ENCODE results near the gene OPN3.

OPN3 gene

DNA sequence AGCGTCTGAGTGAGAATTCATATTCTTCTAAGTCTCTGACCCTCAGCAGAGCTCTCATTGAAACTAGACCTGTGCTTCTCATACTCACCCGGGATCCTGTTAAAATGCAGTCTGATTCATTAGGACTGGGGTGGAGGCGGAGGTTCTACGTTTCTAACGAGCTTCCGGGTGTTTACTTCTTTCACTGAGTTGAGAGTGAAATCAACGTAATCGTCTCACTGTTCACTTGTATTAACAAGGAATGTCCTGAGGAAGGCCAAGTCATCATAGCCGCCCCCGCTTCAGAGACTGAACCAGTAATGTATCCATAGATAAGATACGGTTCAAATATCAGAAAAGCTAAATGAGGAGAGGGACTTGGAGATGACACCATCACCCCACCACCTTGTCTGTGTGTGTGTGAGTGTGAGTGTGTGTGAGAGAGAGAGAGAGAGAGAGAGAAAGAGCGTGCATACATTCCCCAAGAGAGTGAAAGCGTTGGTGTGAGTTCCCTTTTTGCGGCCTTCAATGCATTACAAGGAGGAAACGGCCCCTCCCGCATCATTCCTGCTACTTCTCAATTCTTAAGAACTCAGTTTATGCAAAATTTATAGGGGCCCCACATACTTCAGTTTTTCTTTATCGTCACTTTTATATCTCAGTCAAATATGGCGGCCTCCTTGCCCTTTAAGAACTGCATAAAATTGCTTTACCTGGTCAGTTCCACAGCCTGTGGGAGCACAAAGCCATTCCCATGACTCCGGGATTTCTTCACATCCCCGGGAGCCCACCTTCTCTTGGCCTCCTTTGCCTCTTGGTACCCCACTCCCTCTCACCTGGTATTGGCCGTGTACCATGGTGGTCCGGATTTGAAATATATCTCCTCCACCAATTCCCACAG lies 88.2 kb downstream of the OPN3 start:
- Histone ChIP-seq H3K4me1 (no peaks in the 10 kb centered on the region), H3K36me3 (no peaks in the 10 kb centered on the region), H3K27me3 (no peaks in the 10 kb centered on the region; the same call in 1 of the 2 replicates), H3K9me3 (no peaks in the 10 kb centered on the region), H3K4me3 (ENCODE audit: low read depth, low read length) (no peak overlapping the region)
- no peak for DNase-seq
- TF ChIP-seq, protein P1, sequence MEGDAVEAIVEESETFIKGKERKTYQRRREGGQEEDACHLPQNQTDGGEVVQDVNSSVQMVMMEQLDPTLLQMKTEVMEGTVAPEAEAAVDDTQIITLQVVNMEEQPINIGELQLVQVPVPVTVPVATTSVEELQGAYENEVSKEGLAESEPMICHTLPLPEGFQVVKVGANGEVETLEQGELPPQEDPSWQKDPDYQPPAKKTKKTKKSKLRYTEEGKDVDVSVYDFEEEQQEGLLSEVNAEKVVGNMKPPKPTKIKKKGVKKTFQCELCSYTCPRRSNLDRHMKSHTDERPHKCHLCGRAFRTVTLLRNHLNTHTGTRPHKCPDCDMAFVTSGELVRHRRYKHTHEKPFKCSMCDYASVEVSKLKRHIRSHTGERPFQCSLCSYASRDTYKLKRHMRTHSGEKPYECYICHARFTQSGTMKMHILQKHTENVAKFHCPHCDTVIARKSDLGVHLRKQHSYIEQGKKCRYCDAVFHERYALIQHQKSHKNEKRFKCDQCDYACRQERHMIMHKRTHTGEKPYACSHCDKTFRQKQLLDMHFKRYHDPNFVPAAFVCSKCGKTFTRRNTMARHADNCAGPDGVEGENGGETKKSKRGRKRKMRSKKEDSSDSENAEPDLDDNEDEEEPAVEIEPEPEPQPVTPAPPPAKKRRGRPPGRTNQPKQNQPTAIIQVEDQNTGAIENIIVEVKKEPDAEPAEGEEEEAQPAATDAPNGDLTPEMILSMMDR (IDR thresholded peaks at IDR 0.05; ENCODE audit: low read depth, low read length): no peak

DNA sequence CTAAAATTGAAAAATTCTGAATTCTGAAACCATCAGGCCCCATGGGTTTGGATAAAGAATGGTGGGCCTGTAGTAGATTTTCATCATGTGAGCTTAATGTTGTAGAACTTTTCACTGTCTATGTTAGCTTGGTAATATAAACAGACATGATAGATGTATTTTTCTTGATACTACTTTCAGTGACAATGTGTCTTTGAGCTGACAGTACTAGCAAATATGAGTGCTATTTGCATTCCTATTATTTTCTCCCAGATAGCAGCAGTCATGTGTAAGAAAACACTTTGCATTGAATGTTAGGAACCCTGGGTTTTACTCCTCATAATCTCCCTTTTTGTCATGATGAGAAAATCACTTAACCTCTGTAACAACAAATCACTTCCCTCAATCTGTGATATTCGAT lies 89.9 kb downstream of the OPN3 start:
- TF ChIP-seq, protein P1 (IDR thresholded peaks at IDR 0.05; ENCODE audit: low read depth, low read length): no peak
- no peak overlapping the region for H3K4me3 ChIP-seq (ENCODE audit: low read depth, low read length)
- peaks cover 5% of the 10 kb centered on the region; the same call in 1 of the 2 replicates for H3K27me3 ChIP-seq
- no peaks in the 10 kb centered on the region for H3K4me1 ChIP-seq
- no peaks in the 10 kb centered on the region for H3K9me3 ChIP-seq
- DNase-seq: no peak
- no peaks in the 10 kb centered on the region for H3K36me3 ChIP-seq

DNA sequence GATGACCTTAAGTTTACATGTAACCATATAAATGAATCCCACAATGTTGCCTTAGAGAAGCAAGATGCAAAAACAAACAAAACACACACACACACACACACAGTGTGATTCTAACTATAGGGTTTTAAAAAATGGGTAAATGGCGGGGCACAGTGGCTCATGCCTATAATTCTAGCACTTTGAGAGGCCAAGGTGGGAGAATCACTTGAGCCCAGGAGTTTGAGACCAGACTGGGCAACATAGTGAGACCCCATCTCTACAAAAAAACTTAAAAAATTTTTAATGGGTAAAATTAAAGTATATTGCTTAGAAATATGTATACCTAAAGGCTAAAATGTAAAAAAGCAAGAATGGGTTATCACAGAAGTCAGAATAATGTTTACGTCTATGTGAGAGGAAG lies 92.2 kb downstream of the OPN3 start:
- TF ChIP-seq, protein P1 (IDR thresholded peaks at IDR 0.05; ENCODE audit: low read depth, low read length): no peak
- H3K4me3 ChIP-seq (ENCODE audit: low read depth, low read length): no peak overlapping the region
- DNase-seq: no peak
- peaks cover 5% of the 10 kb centered on the region; the same call in 1 of the 2 replicates for H3K27me3 ChIP-seq
- no peaks in the 10 kb centered on the region for H3K9me3 ChIP-seq
- no peaks in the 10 kb centered on the region for H3K4me1 ChIP-seq
- H3K36me3 ChIP-seq: no peaks in the 10 kb centered on the region

Measured in BE2C (cell line).